Endothelial cell of umbilical vein (primary cell): ENCODE data around the gene PSD2. TPM values are rescaled to one million over a fixed set of nuclear protein-coding genes. Genes with fewer than 3 reads are reported as not detected.

Experiments used
- BruUV-seq: library from RNA; stranded (reverse); fragments of 400-500 nt; replicated peaks from 2 replicates; lab custom pipeline; 2021; lab: Mats Ljungman, UMichigan
- CTCF ChIA-PET: fragments of 300-600, 350-600 bp; sonication (Branson Sonifier 250); formaldehyde crosslinking; loops from one replicate; lab custom pipeline; 2021; ENCODE audit warnings: antibody characterized with exemption, inconsistent platforms; lab: Charles Lee
- POLR2A ChIA-PET: fragments of 300-600, 350-600 bp; sonication (Branson Sonifier 250); formaldehyde crosslinking; loops from one replicate; lab custom pipeline; 2021; ENCODE audit warnings: antibody characterized with exemption, inconsistent platforms; lab: Charles Lee
- DNase-seq: peaks from one replicate; pipeline ENCODE4 v3.0.0-alpha.2; 2011; ENCODE audit warnings: low read depth, low spot score
- FAIRE-seq: peaks from 2 replicates; lab custom pipeline; 2011; peaks lifted over from hg19 to GRCh38; lab: Jason Lieb, UNC
- H2AFZ ChIP-seq: 2 replicates; pipeline ENCODE4 v1.6.0; 2012; ENCODE audit warnings: low read depth, low read length, control low read depth, inconsistent platforms
- H3K27ac ChIP-seq: 2 replicates; pipeline ENCODE4 v1.5.1; 2011; ENCODE audit warnings: low read depth, mild to moderate bottlenecking, control low read depth, low read length, moderate library complexity; ENCODE audit not compliant: insufficient read depth
- H3K27me3 ChIP-seq, 2 experiments: 2 replicates each; pipeline versions ENCODE4 v1.6.0 to v1.6.1; 2011; ENCODE audit warnings: low read length in 2 of 2, mixed read lengths in 1 of 2; ENCODE audit not compliant: control insufficient read depth in 2 of 2, insufficient read depth in 2 of 2
- H3K36me3 ChIP-seq, 2 experiments: 2 replicates in 1 of 2; 3 replicates in 1 of 2; pipeline ENCODE4 v1.5.1; 2011; ENCODE audit warnings: low read length in 2 of 2, mild to moderate bottlenecking in 1 of 2, moderate library complexity in 1 of 2; ENCODE audit not compliant: control insufficient read depth in 2 of 2, insufficient read depth in 2 of 2; ENCODE audit errors: extremely low read depth in 1 of 2
- H3K4me1 ChIP-seq: 3 replicates; pipeline ENCODE4 v1.5.1; 2011; ENCODE audit warnings: mild to moderate bottlenecking, low read length; ENCODE audit not compliant: control insufficient read depth, insufficient read depth; ENCODE audit errors: extremely low read depth
- H3K4me2 ChIP-seq: 2 replicates; pipeline ENCODE4 v1.6.1; 2011; ENCODE audit warnings: low read length, control low read depth, mixed read lengths; ENCODE audit not compliant: insufficient read depth
- H3K4me3 ChIP-seq, 3 experiments: fragments of 200-600 bp in 1 of 3; sonication (generic), shearing (Covaris generic) in 1 of 3; replicated peaks in 1 of 3; 2 replicates each; pipeline ENCODE4 v1.5.1; 2011 to 2016; ENCODE audit warnings: control low read depth in 3 of 3, low read length in 3 of 3, mild to moderate bottlenecking in 2 of 3, inconsistent platforms in 1 of 3, low read depth in 1 of 3, moderate library complexity in 1 of 3; ENCODE audit not compliant: insufficient read depth in 1 of 3
- H3K79me2 ChIP-seq: 2 replicates; pipeline ENCODE4 v1.6.0; 2012; ENCODE audit warnings: low read length, inconsistent platforms; ENCODE audit not compliant: control insufficient read depth, insufficient read depth
- H3K9ac ChIP-seq: replicated peaks from 2 replicates; pipeline ENCODE3; 2011; ENCODE audit warnings: low read length, control low read depth; ENCODE audit not compliant: insufficient read depth; ENCODE audit errors: extremely low read depth
- H3K9me1 ChIP-seq: replicated peaks from 3 replicates; pipeline ENCODE4 v1.6.0; 2011; ENCODE audit warnings: mild to moderate bottlenecking, low read length; ENCODE audit not compliant: control insufficient read depth, insufficient read depth; ENCODE audit errors: extremely low read depth
- H3K9me3 ChIP-seq: replicated peaks from 2 replicates; pipeline ENCODE4 v1.5.1; 2012; ENCODE audit warnings: low read length, inconsistent platforms; ENCODE audit not compliant: control insufficient read depth, insufficient read depth
- H4K20me1 ChIP-seq: replicated peaks from 2 replicates; pipeline ENCODE3; 2011; ENCODE audit warnings: mild to moderate bottlenecking, low read length; ENCODE audit not compliant: control insufficient read depth, insufficient read depth; ENCODE audit errors: extremely low read depth
- CTCF ChIP-seq, 2 donors: IDR thresholded peaks; 1 replicate in 1 of 2; 2 replicates in 1 of 2; pipeline ENCODE4 v1.5.1; 2011; ENCODE audit warnings: low read length in 2 of 2, mild to moderate bottlenecking in 2 of 2, moderate library complexity in 2 of 2, control low read depth in 1 of 2, inconsistent platforms in 1 of 2, low read depth in 1 of 2; ENCODE audit not compliant: insufficient read depth in 1 of 2; ENCODE audit errors: extremely low read depth in 1 of 2
- EZH2 ChIP-seq: IDR thresholded peaks from 2 replicates; pipeline ENCODE4 v1.6.1; 2012; ENCODE audit warnings: borderline replicate concordance, low read depth, mild to moderate bottlenecking, moderate library complexity, low read length, inconsistent platforms; ENCODE audit not compliant: severe bottlenecking
- FOS ChIP-seq: IDR thresholded peaks from 2 replicates; pipeline ENCODE4 v1.6.1; 2011; ENCODE audit warnings: mild to moderate bottlenecking, low read length, moderate library complexity, borderline replicate concordance; ENCODE audit not compliant: insufficient read depth
- MAX ChIP-seq: IDR thresholded peaks from 2 replicates; pipeline ENCODE4 v1.6.1; 2011; ENCODE audit not compliant: insufficient read depth, insufficient read length
- POLR2A ChIP-seq: IDR thresholded peaks from 2 replicates; pipeline ENCODE4 v1.6.1; 2012; ENCODE audit warnings: low read depth, mild to moderate bottlenecking, control low read depth, low read length
- dilution Hi-C: fragments of 300-500 bp; cut with MboI; formaldehyde crosslinking; loops from one replicate; pipeline ENCODE4 v1.15.0; 2019; ENCODE audit warnings: low sequenced_read_pairs; ENCODE audit not compliant: extremely low pct_ligation_motif_present
- intact Hi-C: fragments of 100-400 bp; cut with micrococcal nuclease; formaldehyde crosslinking; loops from one replicate; pipeline ENCODE4 v1.10.0; 2022
- polyA plus RNA-seq, 4 experiments: library from polyadenylated mRNA; depleted of rRNA in 3 of 4; stranded (reverse) in 3 of 4; unstranded in 1 of 4; fragments of >200 nt; gene quantifications; 2 replicates each; pipeline versions ENCODE4 v1.2.1 to v1.2.3, GENCODE V29; 2011 to 2012; ENCODE audit warnings: missing spikeins in 1 of 4
- total RNA-seq: library from RNA; stranded (reverse); gene quantifications from 2 replicates; pipeline ENCODE4 v1.2.3, GENCODE V29; 2021

Gene PSD2
- total and polyA plus RNA-seq, 2 donors (not counting 3 experiments of a cell fraction or from before 2014, with no cell fraction given): not detected

DNA sequence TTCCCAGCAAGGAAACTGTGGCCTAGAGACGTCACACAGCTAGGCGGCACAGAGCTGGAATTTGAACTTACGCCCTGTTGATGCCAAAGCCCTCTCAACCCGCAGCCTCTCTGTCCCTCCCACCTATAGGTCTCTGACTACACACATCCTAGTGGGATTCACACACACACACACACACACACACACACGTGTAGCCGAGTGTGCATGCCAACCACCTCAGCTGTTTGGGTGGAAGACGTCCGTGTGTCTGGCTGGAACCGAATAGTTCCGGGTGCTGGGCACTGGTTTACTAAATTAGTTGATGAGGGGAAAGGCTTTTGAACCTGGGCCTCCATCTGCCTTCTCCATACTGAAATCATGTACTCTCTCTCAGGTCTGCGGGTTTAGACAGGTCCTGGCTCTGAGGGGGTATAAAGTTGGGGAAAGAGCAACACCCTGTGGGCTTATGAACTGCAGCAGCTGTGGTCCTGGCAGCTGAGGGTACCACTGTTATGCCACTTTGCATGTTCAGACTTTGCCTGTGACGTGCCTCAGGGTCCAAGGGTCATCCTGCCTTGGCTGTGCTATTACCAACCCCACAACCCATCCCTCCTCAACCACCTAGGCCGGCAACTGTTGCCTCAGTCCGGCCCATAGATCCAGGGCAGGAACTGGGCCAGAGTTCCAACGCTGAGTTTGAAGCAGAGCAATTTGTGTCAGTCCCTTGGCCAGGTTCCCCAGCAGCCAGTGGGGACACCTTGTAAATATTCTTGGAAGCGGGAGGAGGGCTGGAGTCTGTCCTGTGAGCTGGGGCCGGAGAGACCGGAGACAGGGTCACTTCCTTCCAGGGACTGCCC, 50.5 kb downstream of the PSD2 start:
- no peaks in the 10 kb centered on the region for H3K9me1 ChIP-seq
- H3K79me2 ChIP-seq: no peaks in the 10 kb centered on the region
- ChIA-PET POLR2A (no interaction called here), CTCF (interaction anchor here (1.0 to 5.7 kb wide), 5 partner anchors 17 to 123 kb away, joined by 3 to 95 read pairs (median 6); no protein-coding TSS in a partner anchor)
- intact Hi-C loops (no loop called here), dilution Hi-C loops (no loop called here)
- H3K27me3 ChIP-seq: peaks cover 4 to 7% of the 10 kb centered on the region in 2 experiments
- DNase-seq (no peak), FAIRE-seq (no peak)
- no peak overlapping the region for H3K4me2 ChIP-seq
- H2AFZ ChIP-seq: no peak overlapping the region
- no peaks in the 10 kb centered on the region for H3K9me3 ChIP-seq
- no peaks in the 10 kb centered on the region for H3K4me1 ChIP-seq
- TF ChIP-seq MAX (no peak), EZH2 (no peak)
- H4K20me1 ChIP-seq: no peaks in the 10 kb centered on the region
- no TSS peak for BruUV-seq
- no peak overlapping the region for H3K27ac ChIP-seq
- no peaks in the 10 kb centered on the region for H3K36me3 ChIP-seq
- H3K4me3 ChIP-seq: no peak overlapping the region
- no peak overlapping the region for H3K9ac ChIP-seq

- no peak overlapping the region for H3K27ac ChIP-seq
- peaks cover 4 to 7% of the 10 kb centered on the region in 2 experiments for H3K27me3 ChIP-seq
- no peak overlapping the region for H3K9ac ChIP-seq
- dilution Hi-C loops (no loop called here), intact Hi-C loops (no loop called here)
- H3K4me2 ChIP-seq: no peak overlapping the region
- H2AFZ ChIP-seq: no peak overlapping the region
- CTCF ChIA-PET: interaction anchor here (0.6 to 1.2 kb wide), 4 partner anchors 16 to 72 kb away, joined by 3 to 12 read pairs (median 4); no protein-coding TSS in a partner anchor
- no peaks in the 10 kb centered on the region for H3K9me3 ChIP-seq
- TF ChIP-seq EZH2: peak; percentile 34
- TF ChIP-seq CTCF (IDR thresholded peaks at IDR 0.05; ENCODE audit: extremely low read depth in 1 of 2, insufficient read depth in 1 of 2, low read depth in 1 of 2, low read length in 2 of 2): no peak
- no peak for TF ChIP-seq POLR2A
- no peak for TF ChIP-seq FOS
- no peaks in the 10 kb centered on the region for H3K9me1 ChIP-seq
- no peak for FAIRE-seq
- POLR2A ChIA-PET: no interaction called here
- H3K36me3 ChIP-seq: no peaks in the 10 kb centered on the region
- no peaks in the 10 kb centered on the region for H3K79me2 ChIP-seq
- DNase-seq: no peak
- no peaks in the 10 kb centered on the region for H4K20me1 ChIP-seq
- no TSS peak for BruUV-seq
- H3K4me1 ChIP-seq: no peaks in the 10 kb centered on the region
- no peak overlapping the region for H3K4me3 ChIP-seq
Measured at GRCh38 chr5:139847091-139847490, 51.5 kb downstream of the PSD2 start.
